8988T (cell line): Measurements from ENCODE around the gene HNRNPCL4.
"Not testable (repeated sequence)": the region's sequence is repeated elsewhere in the genome, so short reads cannot be mapped to it uniquely, and the experiment has no call there.

Experiments
- DNase-seq: peaks from one replicate; pipeline ENCODE4 v3.0.0; 2011

The HNRNPCL4 gene

DNA sequence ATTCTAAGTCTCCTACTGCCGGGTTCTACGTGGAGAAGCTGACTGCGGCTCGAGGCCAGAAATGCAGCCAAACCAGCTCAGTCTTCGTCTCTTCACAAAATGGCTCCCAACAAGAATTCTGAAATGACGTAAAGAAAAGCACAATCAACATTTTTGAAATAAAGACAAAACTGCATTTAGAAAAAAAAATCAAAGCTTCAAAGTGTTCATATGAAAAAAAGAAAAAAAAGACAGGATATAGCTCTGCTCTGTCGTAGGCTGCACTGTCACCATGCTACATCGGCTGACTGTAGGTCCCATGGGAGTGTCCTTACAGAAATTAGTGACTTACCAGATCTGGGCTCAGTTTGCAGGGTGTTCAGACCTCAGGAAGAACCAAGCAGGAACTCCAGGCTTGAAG is at the start of gene HNRNPCL4:
TSS of gene HNRNPCL4 (minus strand) at position 101 of the 400 bp plus-strand sequence. CDS start 164 bp downstream, outside the sequence.
- DNase-seq, result not testable (repeated sequence)

DNA sequence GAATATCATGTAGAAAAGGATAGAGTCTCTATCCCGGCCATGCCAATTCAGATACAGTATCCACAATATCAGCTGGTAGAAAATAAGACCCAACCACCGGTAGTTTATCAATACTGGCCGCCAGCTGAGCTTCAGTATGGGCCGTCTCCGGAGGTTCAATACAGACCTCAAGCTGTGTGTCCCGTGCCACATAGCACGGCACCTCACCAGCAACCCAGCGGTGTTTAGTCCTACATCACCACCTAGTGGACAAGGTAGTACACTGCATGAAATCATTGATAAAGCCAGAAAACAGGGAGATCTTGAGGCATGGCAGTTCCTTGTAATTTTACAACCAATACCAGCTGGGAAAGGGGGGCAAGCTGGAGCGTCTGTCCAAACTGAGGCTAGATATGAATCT is 43.3 kb upstream of the HNRNPCL4 start:
- not testable (repeated sequence) for DNase-seq

GRCh38 chr1:13201309-13201708 is 35.9 kb upstream of the HNRNPCL4 start, which contains the start of gene PRAMEF13:
TSS of gene PRAMEF13 (minus strand) at chr1:13201409. CDS start at chr1:13199589, 1,820 bp downstream.
- not testable (repeated sequence) for DNase-seq

GRCh38 chr1:13171548-13171947 is 6.1 kb upstream of the HNRNPCL4 start, which contains the start of gene PRAMEF9:
TSS of gene PRAMEF9 (plus strand) at chr1:13171848. CDS start at chr1:13175281, 3,433 bp downstream.
- DNase-seq, result not testable (repeated sequence)

DNA sequence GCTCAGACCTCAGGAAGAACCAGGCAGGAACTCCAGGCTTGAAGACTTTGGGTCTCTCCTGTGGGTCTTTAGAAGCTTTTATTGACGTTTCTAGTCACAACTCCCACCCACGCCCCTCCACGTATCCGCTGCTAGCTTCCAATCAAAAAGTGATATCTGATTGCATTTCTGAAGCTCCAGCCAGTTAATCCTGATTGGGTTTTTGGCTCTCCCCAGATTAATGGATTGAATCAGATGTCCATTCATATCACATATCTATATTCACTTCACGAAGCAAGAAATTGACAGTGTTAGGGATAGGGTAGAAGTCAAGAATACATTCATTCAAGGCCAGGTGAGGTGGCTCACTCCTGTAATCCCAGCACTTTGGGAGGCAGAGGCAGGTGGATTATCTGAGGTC is 9.5 kb downstream of the HNRNPCL4 start, which contains the start of gene PRAMEF26:
TSS of gene PRAMEF26 (minus strand) at position 101 of the 400 bp plus-strand sequence. CDS start 2,914 bp downstream, outside the sequence.
- DNase-seq, result not testable (repeated sequence)

DNA sequence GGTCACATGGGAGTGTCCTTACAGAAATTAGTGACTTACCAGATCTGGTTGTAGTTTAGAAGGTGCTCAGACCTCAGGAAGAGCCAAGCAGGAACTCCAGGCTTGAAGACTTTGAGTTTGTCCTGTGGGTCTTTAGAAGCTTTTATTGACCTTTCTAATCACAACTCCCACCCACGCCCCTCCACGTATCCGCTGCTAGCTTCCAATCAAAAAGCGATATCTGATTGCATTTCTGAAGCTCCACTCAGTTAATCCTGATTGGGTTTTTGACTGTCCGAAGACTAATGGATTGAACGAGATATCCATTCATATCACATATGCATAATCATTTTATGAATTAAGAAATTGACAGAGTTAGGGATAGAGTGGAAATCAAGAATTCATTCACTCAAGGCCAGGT is 48.7 kb downstream of the HNRNPCL4 start, which contains the start of gene HNRNPCL2:
TSS of gene HNRNPCL2 (minus strand) at position 101 of the 400 bp plus-strand sequence. CDS start 454 bp downstream, outside the sequence.
- not testable (repeated sequence) for DNase-seq
